Embryonic facial prominence (tissue), 1 donor: Measurements from ENCODE around the gene TSPAN14.

Source experiments
- DNase-seq: peaks from one replicate; pipeline ENCODE4 v3.0.0-alpha.2; 2016; ENCODE audit errors: extremely low spot score

The TSPAN14 gene

GRCh38 chr10:80454513-80455460, 677 bp downstream of the TSPAN14 start:
- DNase-seq = no peak

- DNase-seq = no peak
Observed at GRCh38 chr10:80455461-80456349, 1.6 kb downstream of the TSPAN14 start.

- DNase-seq = no peak
Observed at GRCh38 chr10:80457554-80458262, 3.6 kb downstream of the TSPAN14 start.

GRCh38 chr10:80458263-80458625, 4.1 kb downstream of the TSPAN14 start:
- DNase-seq = no peak

- no peak for DNase-seq
Observed at GRCh38 chr10:80458638-80459037, 4.5 kb downstream of the TSPAN14 start.

- no peak for DNase-seq
Observed at GRCh38 chr10:80459047-80459865, 5.1 kb downstream of the TSPAN14 start.

GRCh38 chr10:80460399-80461207, 6.5 kb downstream of the TSPAN14 start:
- DNase-seq = peak; percentile 27

GRCh38 chr10:80461208-80462183, 7.4 kb downstream of the TSPAN14 start:
- no peak for DNase-seq

GRCh38 chr10:80462299-80462980, 8.3 kb downstream of the TSPAN14 start:
- no peak for DNase-seq

GRCh38 chr10:80462981-80463741, 9.1 kb downstream of the TSPAN14 start:
- no peak for DNase-seq

GRCh38 chr10:80463868-80464267, 9.8 kb downstream of the TSPAN14 start:
- no peak for DNase-seq

- no peak for DNase-seq
Observed at GRCh38 chr10:80464557-80465450, 10.7 kb downstream of the TSPAN14 start.

- no peak for DNase-seq
Observed at GRCh38 chr10:80465451-80465835, 11.3 kb downstream of the TSPAN14 start.

GRCh38 chr10:80465839-80466590, 11.9 kb downstream of the TSPAN14 start:
- no peak for DNase-seq

GRCh38 chr10:80466724-80467326, 12.7 kb downstream of the TSPAN14 start:
- no peak for DNase-seq
